Measurements from ENCODE around the gene TMEM92.

The TMEM92 gene

DNA sequence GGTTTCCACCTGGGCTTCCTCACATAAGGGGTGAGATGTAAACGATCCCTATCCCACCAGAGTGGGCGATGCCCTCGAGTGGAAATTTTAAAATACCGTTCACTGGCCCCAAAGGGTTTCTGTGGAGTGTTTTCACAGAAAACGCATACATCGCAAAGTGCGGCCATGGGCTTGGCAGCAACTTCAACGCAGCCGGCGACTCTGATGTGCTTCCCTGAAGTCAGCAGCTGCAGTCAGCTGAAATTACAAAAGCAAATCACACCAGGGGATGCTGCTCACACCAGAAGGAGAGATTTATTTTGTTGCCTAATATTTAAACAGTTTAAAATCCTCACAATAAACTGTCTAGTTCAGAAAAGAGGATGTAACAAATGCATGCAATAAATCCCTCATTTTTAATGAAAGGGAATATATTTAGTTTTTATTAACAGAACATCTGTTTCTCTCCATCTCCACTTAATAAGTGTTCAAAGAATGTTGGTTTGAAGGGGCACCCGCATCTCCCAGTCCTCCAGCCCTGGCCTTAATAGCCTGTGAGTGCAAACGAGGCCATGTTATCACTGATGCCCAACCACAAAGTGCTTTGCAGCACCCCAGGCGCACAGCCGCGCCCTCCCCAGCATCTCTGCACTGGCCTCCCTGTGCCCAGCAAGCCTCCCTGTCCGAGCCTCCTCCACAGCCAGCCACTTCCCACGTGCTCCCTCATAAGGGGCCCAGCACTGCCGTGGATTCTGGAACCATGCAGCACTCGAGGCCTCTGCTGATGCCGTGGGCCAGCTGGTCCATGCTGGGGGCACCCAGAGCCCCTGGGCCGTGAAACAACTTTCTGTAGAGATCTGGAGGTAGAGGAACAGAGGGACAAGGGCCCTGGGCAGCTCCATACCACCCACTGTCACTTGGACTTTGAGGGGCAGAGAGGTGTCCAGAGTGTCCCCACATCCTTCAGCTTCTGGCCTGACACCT lies 54.4 kb downstream of the TMEM92 start:
- no peak for DNase-seq (ENCODE audit: low spot score)

DNA sequence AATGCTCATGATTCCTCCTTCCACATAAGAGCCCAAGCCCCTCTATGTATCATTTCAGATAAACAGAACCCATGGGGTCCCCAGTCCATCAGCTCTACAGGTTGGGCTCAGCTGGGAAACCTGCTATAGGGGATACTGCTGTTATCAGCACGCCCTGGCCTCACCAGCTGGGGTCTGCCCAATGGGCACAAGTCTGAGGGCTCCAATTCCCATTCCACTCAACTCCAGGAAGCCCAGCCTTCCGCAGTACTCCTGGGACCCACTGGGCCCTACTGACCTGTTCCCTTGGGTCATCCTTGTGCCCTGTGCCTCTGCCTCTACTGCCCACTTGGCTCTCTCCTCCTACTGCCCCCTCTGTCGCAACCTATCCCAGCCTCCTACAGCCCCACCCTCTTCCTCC lies 55.5 kb downstream of the TMEM92 start:
- DNase-seq (ENCODE audit: low spot score): no peak

DNA sequence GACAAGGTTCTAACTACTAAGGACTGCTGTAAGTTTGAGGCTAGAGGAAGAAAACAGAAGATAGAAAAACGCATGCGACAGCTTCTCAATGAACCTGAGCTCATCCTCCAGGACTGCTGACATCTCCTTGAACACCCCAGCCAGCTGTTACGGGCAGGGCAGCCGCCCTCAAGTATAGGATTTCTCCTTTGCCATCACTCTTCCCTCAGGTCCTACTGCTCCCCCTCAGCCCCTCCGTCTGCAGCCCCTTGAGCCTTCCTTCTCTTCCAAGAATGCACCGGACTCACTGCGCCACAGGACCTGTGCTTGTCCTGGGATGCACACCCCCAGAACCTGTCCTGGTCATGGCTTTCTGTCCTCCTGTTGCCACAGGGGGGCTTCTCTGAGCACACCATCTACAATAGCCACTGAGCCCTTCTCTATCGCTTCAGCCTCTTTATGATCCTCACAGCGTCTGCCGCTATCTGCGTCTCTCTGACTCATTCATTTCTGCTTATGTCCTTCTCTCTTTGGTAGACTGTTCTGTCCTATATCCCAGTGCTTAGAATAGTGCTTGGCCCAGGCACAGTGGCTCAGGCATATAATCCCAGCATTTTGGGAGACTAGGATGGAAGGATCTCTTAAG lies 56.0 kb downstream of the TMEM92 start:
- no peak for DNase-seq (ENCODE audit: low spot score)

All from ecto neural progenitor cell (in vitro differentiated cells).